Measurements from ENCODE around the gene OLR1. TPM values are rescaled to one million over a fixed set of nuclear protein-coding genes. Genes with fewer than 3 reads are reported as not detected.

OLR1 gene
- polyA plus RNA-seq, 1 donor from 2014 or later: not detected

DNA sequence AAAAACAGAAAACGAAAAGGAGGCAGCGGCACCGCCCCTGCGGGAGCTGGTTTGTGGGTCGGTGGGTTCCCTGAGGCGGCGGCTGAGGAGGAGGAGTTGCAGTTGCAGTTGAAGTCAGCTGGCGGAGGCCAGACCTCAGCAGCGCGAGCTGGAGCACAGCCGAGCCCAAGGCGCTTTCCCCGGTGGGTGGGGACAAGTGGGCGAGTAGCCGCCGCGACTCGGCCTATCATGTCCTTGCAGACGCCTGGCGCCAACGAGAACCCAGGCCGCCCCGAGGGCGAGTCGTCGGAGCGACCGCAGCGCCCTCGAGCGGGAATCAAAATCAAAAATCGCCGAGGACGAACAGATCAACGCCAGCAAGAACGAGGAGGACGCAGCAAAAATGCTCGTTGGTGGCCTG is 60.5 kb downstream of the OLR1 start:
- Histone ChIP-seq H3K9me3 (ENCODE audit: low read length) (no peaks in the 10 kb centered on the region), H4K20me1 (ENCODE audit: insufficient read depth) (no peaks in the 10 kb centered on the region), H3K4me3 (ENCODE audit: low read length) (no peak overlapping the region), H3K27me3 (ENCODE audit: insufficient read depth, low read depth, low read length) (no peaks in the 10 kb centered on the region), H2AFZ (ENCODE audit: low read depth, low read length) (no peak overlapping the region), H3K36me3 (ENCODE audit: insufficient read depth, low read length) (no peaks in the 10 kb centered on the region), H3K27ac (ENCODE audit: low read length) (no peak overlapping the region), H3F3A (ENCODE audit: insufficient read depth, low read length, poor library complexity, severe bottlenecking) (no peaks in the 10 kb centered on the region), H3K4me2 (ENCODE audit: low read length) (no peak overlapping the region), H3K9ac (ENCODE audit: low read length) (no peak overlapping the region), H3K79me2 (replicated peaks; ENCODE audit: insufficient read depth, low read length) (no peaks in the 10 kb centered on the region), H3K9me2 (ENCODE audit: insufficient read depth, low read length) (no peaks in the 10 kb centered on the region)
- TF ChIP-seq EZH2 (IDR thresholded peaks at IDR 0.05; ENCODE audit: borderline replicate concordance, insufficient read depth, low read length, poor library complexity, severe bottlenecking): no peak
- no peak for TF ChIP-seq POLR2AphosphoS5 (IDR thresholded peaks at IDR 0.05)
- TF ChIP-seq, protein P1, sequence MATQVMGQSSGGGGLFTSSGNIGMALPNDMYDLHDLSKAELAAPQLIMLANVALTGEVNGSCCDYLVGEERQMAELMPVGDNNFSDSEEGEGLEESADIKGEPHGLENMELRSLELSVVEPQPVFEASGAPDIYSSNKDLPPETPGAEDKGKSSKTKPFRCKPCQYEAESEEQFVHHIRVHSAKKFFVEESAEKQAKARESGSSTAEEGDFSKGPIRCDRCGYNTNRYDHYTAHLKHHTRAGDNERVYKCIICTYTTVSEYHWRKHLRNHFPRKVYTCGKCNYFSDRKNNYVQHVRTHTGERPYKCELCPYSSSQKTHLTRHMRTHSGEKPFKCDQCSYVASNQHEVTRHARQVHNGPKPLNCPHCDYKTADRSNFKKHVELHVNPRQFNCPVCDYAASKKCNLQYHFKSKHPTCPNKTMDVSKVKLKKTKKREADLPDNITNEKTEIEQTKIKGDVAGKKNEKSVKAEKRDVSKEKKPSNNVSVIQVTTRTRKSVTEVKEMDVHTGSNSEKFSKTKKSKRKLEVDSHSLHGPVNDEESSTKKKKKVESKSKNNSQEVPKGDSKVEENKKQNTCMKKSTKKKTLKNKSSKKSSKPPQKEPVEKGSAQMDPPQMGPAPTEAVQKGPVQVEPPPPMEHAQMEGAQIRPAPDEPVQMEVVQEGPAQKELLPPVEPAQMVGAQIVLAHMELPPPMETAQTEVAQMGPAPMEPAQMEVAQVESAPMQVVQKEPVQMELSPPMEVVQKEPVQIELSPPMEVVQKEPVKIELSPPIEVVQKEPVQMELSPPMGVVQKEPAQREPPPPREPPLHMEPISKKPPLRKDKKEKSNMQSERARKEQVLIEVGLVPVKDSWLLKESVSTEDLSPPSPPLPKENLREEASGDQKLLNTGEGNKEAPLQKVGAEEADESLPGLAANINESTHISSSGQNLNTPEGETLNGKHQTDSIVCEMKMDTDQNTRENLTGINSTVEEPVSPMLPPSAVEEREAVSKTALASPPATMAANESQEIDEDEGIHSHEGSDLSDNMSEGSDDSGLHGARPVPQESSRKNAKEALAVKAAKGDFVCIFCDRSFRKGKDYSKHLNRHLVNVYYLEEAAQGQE (IDR thresholded peaks at IDR 0.05; ENCODE audit: borderline replicate concordance): no peak
- TF ChIP-seq EP300 (conservative IDR thresholded peaks at IDR 0.05; ENCODE audit: poor library complexity, severe bottlenecking): no peak
- TF ChIP-seq RAD21 (conservative IDR thresholded peaks at IDR 0.05): no peak
- TF ChIP-seq MXI1 (conservative IDR thresholded peaks at IDR 0.05; ENCODE audit: poor library complexity, severe bottlenecking): no peak
- no peak for TF ChIP-seq SMC3 (conservative IDR thresholded peaks at IDR 0.05; ENCODE audit: poor library complexity)
- no peak for TF ChIP-seq TAF1 (IDR thresholded peaks at IDR 0.05; ENCODE audit: low read depth)
- TF ChIP-seq, protein P2, sequence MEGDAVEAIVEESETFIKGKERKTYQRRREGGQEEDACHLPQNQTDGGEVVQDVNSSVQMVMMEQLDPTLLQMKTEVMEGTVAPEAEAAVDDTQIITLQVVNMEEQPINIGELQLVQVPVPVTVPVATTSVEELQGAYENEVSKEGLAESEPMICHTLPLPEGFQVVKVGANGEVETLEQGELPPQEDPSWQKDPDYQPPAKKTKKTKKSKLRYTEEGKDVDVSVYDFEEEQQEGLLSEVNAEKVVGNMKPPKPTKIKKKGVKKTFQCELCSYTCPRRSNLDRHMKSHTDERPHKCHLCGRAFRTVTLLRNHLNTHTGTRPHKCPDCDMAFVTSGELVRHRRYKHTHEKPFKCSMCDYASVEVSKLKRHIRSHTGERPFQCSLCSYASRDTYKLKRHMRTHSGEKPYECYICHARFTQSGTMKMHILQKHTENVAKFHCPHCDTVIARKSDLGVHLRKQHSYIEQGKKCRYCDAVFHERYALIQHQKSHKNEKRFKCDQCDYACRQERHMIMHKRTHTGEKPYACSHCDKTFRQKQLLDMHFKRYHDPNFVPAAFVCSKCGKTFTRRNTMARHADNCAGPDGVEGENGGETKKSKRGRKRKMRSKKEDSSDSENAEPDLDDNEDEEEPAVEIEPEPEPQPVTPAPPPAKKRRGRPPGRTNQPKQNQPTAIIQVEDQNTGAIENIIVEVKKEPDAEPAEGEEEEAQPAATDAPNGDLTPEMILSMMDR (IDR thresholded peaks at IDR 0.05; ENCODE audit: poor library complexity, severe bottlenecking): no peak

- H3K4me2 ChIP-seq (ENCODE audit: low read length): no peak overlapping the region
- H2AFZ ChIP-seq (ENCODE audit: low read depth, low read length): no peak overlapping the region
- H4K20me1 ChIP-seq (ENCODE audit: insufficient read depth): no peaks in the 10 kb centered on the region
- no peak overlapping the region for H3K27ac ChIP-seq (ENCODE audit: low read length)
- no peaks in the 10 kb centered on the region for H3K27me3 ChIP-seq (ENCODE audit: insufficient read depth, low read depth, low read length)
- no peaks in the 10 kb centered on the region for H3K9me3 ChIP-seq (ENCODE audit: low read length)
- no peaks in the 10 kb centered on the region for H3K36me3 ChIP-seq (ENCODE audit: insufficient read depth, low read length)
- TF ChIP-seq, protein P1 (IDR thresholded peaks at IDR 0.05; ENCODE audit: borderline replicate concordance): no peak
- TF ChIP-seq MXI1 (conservative IDR thresholded peaks at IDR 0.05; ENCODE audit: poor library complexity, severe bottlenecking) (no peak), POLR2AphosphoS5 (IDR thresholded peaks at IDR 0.05) (no peak), RAD21 (conservative IDR thresholded peaks at IDR 0.05) (no peak), TAF1 (IDR thresholded peaks at IDR 0.05; ENCODE audit: low read depth) (no peak), EZH2 (IDR thresholded peaks at IDR 0.05; ENCODE audit: borderline replicate concordance, insufficient read depth, low read length, poor library complexity, severe bottlenecking) (no peak), SMC3 (conservative IDR thresholded peaks at IDR 0.05; ENCODE audit: poor library complexity) (no peak)
- TF ChIP-seq, protein P2 (IDR thresholded peaks at IDR 0.05; ENCODE audit: poor library complexity, severe bottlenecking): no peak
- H3K9me2 ChIP-seq (ENCODE audit: insufficient read depth, low read length): no peaks in the 10 kb centered on the region
- no peak overlapping the region for H3K9ac ChIP-seq (ENCODE audit: low read length)
- no peaks in the 10 kb centered on the region for H3F3A ChIP-seq (ENCODE audit: insufficient read depth, low read length, poor library complexity, severe bottlenecking)
- H3K79me2 ChIP-seq (replicated peaks; ENCODE audit: insufficient read depth, low read length): no peaks in the 10 kb centered on the region
- H3K4me3 ChIP-seq (ENCODE audit: low read length): no peak overlapping the region
Measured at GRCh38 chr12:10110256-10110844, 61.6 kb downstream of the OLR1 start.
